Measurements from ENCODE around the gene VN1R2.
"Not testable (repeated sequence)": the region's sequence is repeated elsewhere in the genome, so short reads cannot be mapped to it uniquely, and the experiment has no call there.

VN1R2 gene

DNA sequence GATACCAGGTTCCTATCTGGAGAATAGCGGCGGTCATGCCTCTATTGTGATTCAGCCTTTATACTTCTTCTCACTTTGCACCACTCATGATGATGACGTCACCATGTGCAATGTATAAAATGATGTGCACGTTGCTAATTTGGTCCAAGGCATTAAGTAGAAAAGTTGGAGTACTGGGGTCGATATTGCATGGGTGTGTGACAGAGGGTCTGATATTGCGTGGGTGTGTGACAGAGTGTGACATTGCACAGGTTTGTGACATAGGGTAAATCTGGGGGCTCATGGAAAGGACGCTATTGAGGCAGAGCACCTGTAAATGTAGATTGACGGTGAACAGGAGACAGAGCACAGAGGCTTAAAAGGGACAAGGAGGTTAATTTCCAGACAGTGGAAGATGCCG, 14.0 kb downstream of the VN1R2 start:
- Histone ChIP-seq H3F3A (ENCODE audit: insufficient read depth, low read length) (no peaks in the 10 kb centered on the region), H3K9me3 (replicated peaks; ENCODE audit: insufficient read depth, low read length) (no peaks in the 10 kb centered on the region), H3K36me3 (replicated peaks; ENCODE audit: insufficient read depth, low read length) (no peaks in the 10 kb centered on the region), H3K4me3 (ENCODE audit: low read length) (no peak overlapping the region), H3K4me1 (ENCODE audit: low read length) (no peaks in the 10 kb centered on the region), H3K79me2 (ENCODE audit: low read length) (no peaks in the 10 kb centered on the region), H3K27ac (ENCODE audit: low read length) (no peak overlapping the region), H3K27me3 (replicated peaks; ENCODE audit: insufficient read depth, low read length) (no peaks in the 10 kb centered on the region), H3K9me2 (replicated peaks; ENCODE audit: insufficient read depth, low read length) (no peaks in the 10 kb centered on the region), H2AFZ (ENCODE audit: low read length) (no peak overlapping the region), H4K20me1 (ENCODE audit: insufficient read depth, low read length) (no peaks in the 10 kb centered on the region), H3K4me2 (ENCODE audit: low read depth, low read length) (no peak overlapping the region), H3K9ac (ENCODE audit: low read length) (no peak overlapping the region)
- TF ChIP-seq EZH2phosphoT487 (IDR thresholded peaks at IDR 0.05; ENCODE audit: low read length): no peak
- no peak for TF ChIP-seq EZH2 (optimal IDR thresholded peaks at IDR 0.05; ENCODE audit: low read depth, low read length)
- TF ChIP-seq, protein P1, sequence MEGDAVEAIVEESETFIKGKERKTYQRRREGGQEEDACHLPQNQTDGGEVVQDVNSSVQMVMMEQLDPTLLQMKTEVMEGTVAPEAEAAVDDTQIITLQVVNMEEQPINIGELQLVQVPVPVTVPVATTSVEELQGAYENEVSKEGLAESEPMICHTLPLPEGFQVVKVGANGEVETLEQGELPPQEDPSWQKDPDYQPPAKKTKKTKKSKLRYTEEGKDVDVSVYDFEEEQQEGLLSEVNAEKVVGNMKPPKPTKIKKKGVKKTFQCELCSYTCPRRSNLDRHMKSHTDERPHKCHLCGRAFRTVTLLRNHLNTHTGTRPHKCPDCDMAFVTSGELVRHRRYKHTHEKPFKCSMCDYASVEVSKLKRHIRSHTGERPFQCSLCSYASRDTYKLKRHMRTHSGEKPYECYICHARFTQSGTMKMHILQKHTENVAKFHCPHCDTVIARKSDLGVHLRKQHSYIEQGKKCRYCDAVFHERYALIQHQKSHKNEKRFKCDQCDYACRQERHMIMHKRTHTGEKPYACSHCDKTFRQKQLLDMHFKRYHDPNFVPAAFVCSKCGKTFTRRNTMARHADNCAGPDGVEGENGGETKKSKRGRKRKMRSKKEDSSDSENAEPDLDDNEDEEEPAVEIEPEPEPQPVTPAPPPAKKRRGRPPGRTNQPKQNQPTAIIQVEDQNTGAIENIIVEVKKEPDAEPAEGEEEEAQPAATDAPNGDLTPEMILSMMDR (IDR thresholded peaks at IDR 0.05; ENCODE audit: low read length): no peak
- no peak for DNase-seq

GRCh38 chr19:53275480-53275879, 17.4 kb downstream of the VN1R2 start:
- no peak for TF ChIP-seq EZH2 (optimal IDR thresholded peaks at IDR 0.05; ENCODE audit: low read depth, low read length)
- TF ChIP-seq, protein P1 (IDR thresholded peaks at IDR 0.05; ENCODE audit: low read length): no peak
- TF ChIP-seq EZH2phosphoT487 (IDR thresholded peaks at IDR 0.05; ENCODE audit: low read length): no peak
- no peak overlapping the region for H3K9ac ChIP-seq (ENCODE audit: low read length)
- no peak for DNase-seq
- no peaks in the 10 kb centered on the region for H3K9me3 ChIP-seq (replicated peaks; ENCODE audit: insufficient read depth, low read length)
- no peaks in the 10 kb centered on the region for H4K20me1 ChIP-seq (ENCODE audit: insufficient read depth, low read length)
- H3K27me3 ChIP-seq (replicated peaks; ENCODE audit: insufficient read depth, low read length): no peaks in the 10 kb centered on the region
- no peak overlapping the region for H3K27ac ChIP-seq (ENCODE audit: low read length)
- H3K4me2 ChIP-seq (ENCODE audit: low read depth, low read length): no peak overlapping the region
- H3K79me2 ChIP-seq (ENCODE audit: low read length): no peaks in the 10 kb centered on the region
- no peaks in the 10 kb centered on the region for H3K4me1 ChIP-seq (ENCODE audit: low read length)
- no peak overlapping the region for H3K4me3 ChIP-seq (ENCODE audit: low read length)
- no peaks in the 10 kb centered on the region for H3F3A ChIP-seq (ENCODE audit: insufficient read depth, low read length)
- no peaks in the 10 kb centered on the region for H3K9me2 ChIP-seq (replicated peaks; ENCODE audit: insufficient read depth, low read length)
- H3K36me3 ChIP-seq (replicated peaks; ENCODE audit: insufficient read depth, low read length): no peaks in the 10 kb centered on the region
- H2AFZ ChIP-seq (ENCODE audit: low read length): no peak overlapping the region

GRCh38 chr19:53281947-53282346, 23.9 kb downstream of the VN1R2 start:
- H3K36me3 ChIP-seq (replicated peaks; ENCODE audit: insufficient read depth, low read length); H3K27me3 ChIP-seq (replicated peaks; ENCODE audit: insufficient read depth, low read length); H3K9ac ChIP-seq (ENCODE audit: low read length); H4K20me1 ChIP-seq (ENCODE audit: insufficient read depth, low read length); H3K4me2 ChIP-seq (ENCODE audit: low read depth, low read length); H3K27ac ChIP-seq (ENCODE audit: low read length); H3K9me3 ChIP-seq (replicated peaks; ENCODE audit: insufficient read depth, low read length); H3K9me2 ChIP-seq (replicated peaks; ENCODE audit: insufficient read depth, low read length); H3K79me2 ChIP-seq (ENCODE audit: low read length); H3K4me1 ChIP-seq (ENCODE audit: low read length); H3F3A ChIP-seq (ENCODE audit: insufficient read depth, low read length); H2AFZ ChIP-seq (ENCODE audit: low read length); DNase-seq; H3K4me3 ChIP-seq (ENCODE audit: low read length): not testable (repeated sequence)

DNA sequence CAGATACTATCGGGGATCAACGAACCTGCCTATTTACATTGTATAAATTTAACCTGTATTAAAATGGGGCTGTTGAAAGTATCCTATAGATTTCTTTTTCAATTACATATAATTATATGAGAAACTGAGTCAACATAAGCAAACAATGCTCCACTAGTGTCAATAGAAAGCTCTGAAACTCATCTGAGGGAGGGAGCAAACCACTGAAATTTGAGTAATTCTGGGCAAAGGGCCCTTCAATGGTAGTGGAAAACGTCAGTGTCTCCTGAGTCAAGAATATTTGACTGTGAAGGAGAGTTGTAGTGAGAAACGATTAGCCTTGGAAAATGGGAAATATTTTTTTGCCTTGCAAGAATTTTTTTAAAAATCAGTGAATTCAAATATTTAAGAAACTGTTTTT, 27.0 kb downstream of the VN1R2 start:
- Histone ChIP-seq H3K9me2 (replicated peaks; ENCODE audit: insufficient read depth, low read length) (no peaks in the 10 kb centered on the region), H3K27me3 (replicated peaks; ENCODE audit: insufficient read depth, low read length) (no peaks in the 10 kb centered on the region), H2AFZ (ENCODE audit: low read length) (no peak overlapping the region), H4K20me1 (ENCODE audit: insufficient read depth, low read length) (no peaks in the 10 kb centered on the region), H3K4me1 (ENCODE audit: low read length) (no peaks in the 10 kb centered on the region), H3K79me2 (ENCODE audit: low read length) (no peaks in the 10 kb centered on the region), H3K27ac (ENCODE audit: low read length) (no peak overlapping the region), H3K4me3 (ENCODE audit: low read length) (no peak overlapping the region), H3F3A (ENCODE audit: insufficient read depth, low read length) (no peaks in the 10 kb centered on the region), H3K9me3 (replicated peaks; ENCODE audit: insufficient read depth, low read length) (no peaks in the 10 kb centered on the region), H3K4me2 (ENCODE audit: low read depth, low read length) (no peak overlapping the region), H3K9ac (ENCODE audit: low read length) (no peak overlapping the region), H3K36me3 (replicated peaks; ENCODE audit: insufficient read depth, low read length) (no peaks in the 10 kb centered on the region)
- DNase-seq: no peak
- no peak for TF ChIP-seq EZH2 (optimal IDR thresholded peaks at IDR 0.05; ENCODE audit: low read depth, low read length)
- no peak for TF ChIP-seq EZH2phosphoT487 (IDR thresholded peaks at IDR 0.05; ENCODE audit: low read length)
- TF ChIP-seq, protein P1 (IDR thresholded peaks at IDR 0.05; ENCODE audit: low read length): no peak
